OCI-LY3 (cell line): ENCODE results near the gene RBBP8NL.

ENCODE experiments used
- H2AFZ ChIP-seq: fragments of 200-600, 300-600 bp; shearing (Covaris generic); 2 replicates; pipeline ENCODE4 v1.6.0; 2014; ENCODE audit warnings: antibody characterized with exemption, low read depth, low read length
- H3K27ac ChIP-seq: fragments of 200-600, 300-600 bp; sonication (generic); 2 replicates; pipeline ENCODE4 v1.5.1; 2014; ENCODE audit warnings: mild to moderate bottlenecking, low read length, moderate library complexity, mixed read lengths
- H3K27me3 ChIP-seq: fragments of 200-600, 300-600 bp; sonication (generic); 2 replicates; pipeline ENCODE4 v1.6.1; 2014; ENCODE audit warnings: low read depth, low read length, mixed read lengths
- H3K36me3 ChIP-seq: fragments of 200-600, 300-600 bp; sonication (generic); replicated peaks from 2 replicates; pipeline ENCODE3; 2014; ENCODE audit warnings: low read depth, low read length, mixed read lengths
- H3K4me1 ChIP-seq: fragments of 300-600, 200-600 bp; sonication (generic); 2 replicates; pipeline ENCODE4 v1.6.1; 2014; ENCODE audit warnings: low read length, mixed read lengths
- H3K4me2 ChIP-seq: fragments of 200-600, 300-600 bp; sonication (generic); 2 replicates; pipeline ENCODE4 v1.6.1; 2014; ENCODE audit warnings: low read length, mixed read lengths
- H3K4me3 ChIP-seq: fragments of 300-600, 200-600 bp; sonication (generic); 2 replicates; pipeline ENCODE4 v1.5.1; 2014; ENCODE audit warnings: antibody characterized with exemption, mild to moderate bottlenecking, low read length, moderate library complexity
- H3K79me2 ChIP-seq: fragments of 300-600, 200-600 bp; shearing (Covaris generic); 2 replicates; pipeline ENCODE4 v1.6.1; 2014; ENCODE audit warnings: mild to moderate bottlenecking, low read length, mixed read lengths
- H3K9ac ChIP-seq: fragments of 300-600, 200-600 bp; shearing (Covaris generic); 2 replicates; pipeline ENCODE4 v1.6.0; 2014; ENCODE audit warnings: mild to moderate bottlenecking, low read length, moderate library complexity
- H3K9me3 ChIP-seq: fragments of 200-600, 300-600 bp; shearing (Covaris generic); 2 replicates; pipeline ENCODE4 v1.6.1; 2014; ENCODE audit warnings: low read length, mixed read lengths; ENCODE audit not compliant: insufficient read depth
- H4K20me1 ChIP-seq: fragments of 200-600, 300-600 bp; sonication (generic); 2 replicates; pipeline ENCODE4 v1.6.1; 2016; ENCODE audit warnings: low read length, mixed read lengths; ENCODE audit not compliant: insufficient read depth
- CTCF ChIP-seq: fragments of 200-600, 300-600 bp; sonication (generic); IDR thresholded peaks from 2 replicates; pipeline ENCODE4 v1.5.1; 2014; ENCODE audit warnings: antibody characterized with exemption, low read length, low read depth
- EZH2phosphoT487 ChIP-seq: fragments of 200-600 bp; shearing (Covaris generic); IDR thresholded peaks from 2 replicates; pipeline ENCODE4 v1.6.1; 2018; ENCODE audit warnings: antibody characterized with exemption, mixed run types, low read depth

Gene RBBP8NL

DNA sequence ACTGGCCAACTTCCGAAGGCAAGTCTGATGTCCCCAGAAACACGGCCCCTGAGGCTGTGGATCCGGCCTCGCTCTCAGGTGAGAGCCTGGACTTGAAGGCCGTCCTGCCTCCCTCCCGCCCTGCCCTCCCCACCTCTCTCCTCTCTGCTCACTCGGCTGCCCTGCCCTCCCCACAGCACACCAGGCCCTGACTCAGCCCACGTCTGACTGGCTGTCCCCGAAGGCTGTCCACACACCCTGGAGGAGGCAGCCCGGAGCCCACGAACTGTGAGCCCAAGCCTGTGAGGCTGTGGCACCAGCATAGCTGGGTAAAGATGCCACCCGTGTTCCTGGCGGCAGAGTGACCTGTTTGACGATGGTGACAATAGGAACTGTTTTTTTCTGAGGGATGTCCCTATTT is 32.1 kb upstream of the RBBP8NL start:
- Histone ChIP-seq H3K79me2 (no peaks in the 10 kb centered on the region), H3K4me3 (no peak overlapping the region), H2AFZ (no peak overlapping the region), H3K4me1 (no peaks in the 10 kb centered on the region), H3K27me3 (no peaks in the 10 kb centered on the region), H3K36me3 (no peaks in the 10 kb centered on the region), H4K20me1 (no peaks in the 10 kb centered on the region), H3K27ac (no peak overlapping the region), H3K9me3 (no peaks in the 10 kb centered on the region), H3K9ac (no peak overlapping the region), H3K4me2 (no peak overlapping the region)
- no peak for TF ChIP-seq EZH2phosphoT487
- no peak for TF ChIP-seq CTCF

DNA sequence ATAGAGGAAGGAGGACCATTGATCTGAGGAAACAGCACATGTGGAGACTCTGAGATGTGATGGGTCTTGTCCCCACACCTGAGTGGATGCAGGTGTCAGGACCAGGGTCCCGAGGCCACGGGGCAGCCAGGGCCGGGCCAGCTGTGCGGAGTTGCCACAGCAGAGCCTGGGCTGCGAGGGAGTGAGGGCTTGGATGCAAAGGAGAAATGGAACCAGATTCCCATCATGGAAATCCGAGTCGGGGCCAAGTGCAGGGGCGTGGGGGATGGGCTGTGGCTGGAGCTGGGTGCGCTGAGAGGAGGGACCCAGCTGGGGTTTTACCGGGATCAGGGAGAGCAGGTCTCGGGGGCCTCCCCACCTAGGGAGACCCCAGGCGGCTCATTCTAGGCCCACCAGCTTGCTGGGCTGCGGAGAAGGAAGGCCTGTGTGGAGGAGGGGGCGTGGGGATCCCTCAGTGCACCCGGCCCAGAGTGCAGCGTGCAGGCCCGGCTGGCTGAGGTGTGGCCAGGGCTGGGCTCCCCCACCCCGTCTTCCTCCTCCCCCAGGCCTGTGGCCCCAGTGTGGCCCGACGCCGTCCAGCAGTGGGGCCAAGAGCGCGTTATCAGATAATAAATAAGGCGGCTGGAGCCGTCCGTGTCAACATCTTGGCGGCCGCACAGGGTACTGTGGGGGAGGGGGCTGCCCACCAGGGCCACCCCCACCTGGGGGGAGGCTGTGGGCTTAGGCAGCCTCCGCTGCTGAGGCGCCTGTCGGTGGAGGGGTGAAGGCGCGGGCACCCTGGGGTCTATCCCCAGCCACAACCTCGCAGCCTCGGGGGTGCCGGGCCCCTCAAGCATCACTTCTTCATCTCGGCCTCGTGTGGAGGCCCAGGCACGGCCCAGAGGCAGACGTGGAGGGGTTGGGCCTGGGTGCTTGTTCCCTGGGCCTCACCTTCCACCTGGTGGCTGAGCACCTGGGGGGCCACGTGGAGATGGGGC is 31.2 kb upstream of the RBBP8NL start:
- H3K4me3 ChIP-seq = no peak overlapping the region
- H2AFZ ChIP-seq = no peak overlapping the region
- peaks cover 8% of the 10 kb centered on the region; the same call in 1 of the 2 replicates for H3K27me3 ChIP-seq
- H3K9ac ChIP-seq = no peak overlapping the region
- no peaks in the 10 kb centered on the region for H3K4me1 ChIP-seq
- H3K79me2 ChIP-seq = no peaks in the 10 kb centered on the region
- no peaks in the 10 kb centered on the region for H4K20me1 ChIP-seq
- H3K36me3 ChIP-seq = no peaks in the 10 kb centered on the region
- H3K9me3 ChIP-seq = no peaks in the 10 kb centered on the region
- no peak overlapping the region for H3K4me2 ChIP-seq
- no peak overlapping the region for H3K27ac ChIP-seq
- TF ChIP-seq CTCF (no peak), EZH2phosphoT487 (no peak)

DNA sequence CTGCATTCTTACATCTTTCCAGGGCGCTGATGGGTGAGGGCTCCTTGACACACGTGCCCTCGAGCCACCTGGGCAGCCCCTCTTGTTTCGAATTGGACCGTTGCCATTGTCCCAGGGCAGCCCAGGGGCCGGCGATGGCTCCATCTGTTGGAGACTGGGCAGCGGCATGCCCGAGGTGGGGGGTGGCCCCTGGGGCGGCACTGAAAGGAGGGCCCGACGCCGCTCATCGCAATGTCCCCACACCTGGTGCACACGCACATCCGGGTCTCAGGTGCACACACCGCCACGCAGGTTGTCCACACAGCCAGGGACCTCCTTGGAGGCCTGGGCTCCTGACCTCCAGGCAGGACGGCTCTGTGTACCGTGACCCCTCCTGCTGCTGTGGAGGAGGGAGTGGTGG is 30.5 kb upstream of the RBBP8NL start:
- H3K79me2 ChIP-seq = no peaks in the 10 kb centered on the region
- H3K36me3 ChIP-seq = no peaks in the 10 kb centered on the region
- peaks cover 11% of the 10 kb centered on the region for H3K27me3 ChIP-seq
- H3K27ac ChIP-seq = no peak overlapping the region
- no peaks in the 10 kb centered on the region for H4K20me1 ChIP-seq
- H3K4me2 ChIP-seq = no peak overlapping the region
- no peak overlapping the region for H3K4me3 ChIP-seq
- H3K4me1 ChIP-seq = no peaks in the 10 kb centered on the region
- TF ChIP-seq EZH2phosphoT487 (no peak), CTCF (no peak)
- H2AFZ ChIP-seq = no peak overlapping the region
- H3K9me3 ChIP-seq = no peaks in the 10 kb centered on the region
- H3K9ac ChIP-seq = no peak overlapping the region

DNA sequence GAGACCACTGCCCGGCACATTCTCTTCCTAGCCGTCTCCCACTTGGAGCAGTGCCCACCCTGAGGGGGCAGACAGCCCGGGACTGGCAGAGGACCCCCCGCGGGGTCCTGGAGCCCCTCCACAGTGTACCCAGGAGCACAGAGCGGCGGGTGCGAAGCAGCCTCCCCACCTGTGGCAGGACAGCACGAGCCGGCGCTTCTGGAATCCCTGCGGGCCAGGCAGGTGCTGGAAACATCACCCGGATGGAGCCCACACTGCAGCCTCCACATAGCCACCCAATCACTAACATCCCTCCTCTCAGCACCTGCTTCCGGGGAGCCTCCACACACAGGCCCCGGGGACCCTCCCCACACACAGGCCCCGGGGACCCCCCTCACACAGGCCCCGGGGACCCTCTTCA is 29.8 kb upstream of the RBBP8NL start:
- H3K4me3 ChIP-seq = no peak overlapping the region

More for the DNA sequence above, 29.8 kb upstream of the RBBP8NL start:
- Histone ChIP-seq H2AFZ (no peak overlapping the region), H3K27ac (no peak overlapping the region), H3K9me3 (no peaks in the 10 kb centered on the region), H3K36me3 (no peaks in the 10 kb centered on the region), H3K4me1 (no peaks in the 10 kb centered on the region), H3K9ac (no peak overlapping the region), H3K79me2 (no peaks in the 10 kb centered on the region), H3K27me3 (peaks cover 18% of the 10 kb centered on the region), H3K4me2 (no peak overlapping the region), H4K20me1 (no peaks in the 10 kb centered on the region)
- TF ChIP-seq EZH2phosphoT487 (no peak), CTCF (no peak)
